ENCODE measurements around the gene ELFN2. TPM values are rescaled to one million over a fixed set of nuclear protein-coding genes. Genes with fewer than 3 reads are reported as not detected.

Gene ELFN2
- total RNA-seq, 6 experiments from 2014 or later, result 1.2 to 5.8 (median 1.4) TPM

DNA sequence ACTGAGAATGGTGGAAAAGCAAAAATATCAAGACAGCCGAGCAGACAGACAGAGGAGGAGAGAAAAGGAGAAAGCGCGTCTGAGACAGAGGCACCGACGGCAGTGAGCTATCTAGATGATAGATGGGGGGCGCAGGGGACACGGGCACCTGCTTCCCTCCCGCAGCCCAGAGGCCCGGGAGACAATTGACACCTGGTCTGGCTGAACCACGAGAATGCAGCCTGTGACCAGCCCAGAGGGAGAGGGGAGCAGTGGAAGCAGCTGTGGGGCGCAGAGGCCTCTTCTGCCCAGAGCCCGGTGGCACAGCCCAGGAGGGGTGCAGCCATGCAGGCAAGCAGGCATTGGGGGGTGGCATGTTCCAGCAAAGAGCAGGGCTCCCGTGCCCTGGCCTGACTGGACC, 48.2 kb downstream of the ELFN2 start:
- H3K4me1 Mint-ChIP-seq (ENCODE audit: low read depth), result peaks cover 5% of the 10 kb centered on the region; the same call in 1 of the 2 replicates
- no peaks in the 10 kb centered on the region; the same call in 1 of the 2 replicates for H3K36me3 Mint-ChIP-seq (ENCODE audit: low read depth)
- TF ChIP-seq, protein P1, sequence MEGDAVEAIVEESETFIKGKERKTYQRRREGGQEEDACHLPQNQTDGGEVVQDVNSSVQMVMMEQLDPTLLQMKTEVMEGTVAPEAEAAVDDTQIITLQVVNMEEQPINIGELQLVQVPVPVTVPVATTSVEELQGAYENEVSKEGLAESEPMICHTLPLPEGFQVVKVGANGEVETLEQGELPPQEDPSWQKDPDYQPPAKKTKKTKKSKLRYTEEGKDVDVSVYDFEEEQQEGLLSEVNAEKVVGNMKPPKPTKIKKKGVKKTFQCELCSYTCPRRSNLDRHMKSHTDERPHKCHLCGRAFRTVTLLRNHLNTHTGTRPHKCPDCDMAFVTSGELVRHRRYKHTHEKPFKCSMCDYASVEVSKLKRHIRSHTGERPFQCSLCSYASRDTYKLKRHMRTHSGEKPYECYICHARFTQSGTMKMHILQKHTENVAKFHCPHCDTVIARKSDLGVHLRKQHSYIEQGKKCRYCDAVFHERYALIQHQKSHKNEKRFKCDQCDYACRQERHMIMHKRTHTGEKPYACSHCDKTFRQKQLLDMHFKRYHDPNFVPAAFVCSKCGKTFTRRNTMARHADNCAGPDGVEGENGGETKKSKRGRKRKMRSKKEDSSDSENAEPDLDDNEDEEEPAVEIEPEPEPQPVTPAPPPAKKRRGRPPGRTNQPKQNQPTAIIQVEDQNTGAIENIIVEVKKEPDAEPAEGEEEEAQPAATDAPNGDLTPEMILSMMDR (IDR thresholded peaks at IDR 0.05), result no peak
- H3K9me3 Mint-ChIP-seq, result no peaks in the 10 kb centered on the region
- H3K27ac Mint-ChIP-seq, result no peak overlapping the region
- peaks cover 20% of the 10 kb centered on the region for H3K27me3 Mint-ChIP-seq (ENCODE audit: insufficient read depth)
- no peak for DNase-seq
- H3K4me3 Mint-ChIP-seq, result no peak overlapping the region

DNA sequence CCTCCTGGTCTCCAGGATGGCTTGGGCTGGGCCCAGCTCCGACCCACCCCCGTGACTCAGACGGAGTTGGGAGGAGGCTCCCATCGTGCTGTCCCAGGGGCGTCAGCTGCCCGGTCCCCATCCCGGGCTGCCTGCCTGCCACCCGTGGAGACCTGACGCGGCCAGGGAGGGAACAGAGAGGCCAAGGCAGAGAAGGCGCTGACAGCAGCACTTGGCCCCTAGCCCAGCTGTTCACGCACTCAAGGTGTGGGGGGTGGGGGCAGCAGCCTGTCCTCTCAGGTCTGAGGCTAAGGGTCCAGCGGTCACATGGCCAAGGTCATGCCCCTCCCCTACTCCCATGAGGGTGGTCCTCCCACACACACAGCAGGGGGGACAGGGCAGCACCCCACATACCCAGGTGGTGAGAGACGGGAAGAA, 48.6 kb downstream of the ELFN2 start:
- no peak for DNase-seq
- TF ChIP-seq, protein P1 (IDR thresholded peaks at IDR 0.05), result no peak
- peaks cover 5% of the 10 kb centered on the region; the same call in 1 of the 2 replicates for H3K4me1 Mint-ChIP-seq (ENCODE audit: low read depth)
- no peak overlapping the region for H3K4me3 Mint-ChIP-seq
- H3K9me3 Mint-ChIP-seq, result no peaks in the 10 kb centered on the region
- H3K27me3 Mint-ChIP-seq (ENCODE audit: insufficient read depth), result peaks cover 22% of the 10 kb centered on the region
- no peaks in the 10 kb centered on the region; the same call in 1 of the 2 replicates for H3K36me3 Mint-ChIP-seq (ENCODE audit: low read depth)
- H3K27ac Mint-ChIP-seq, result no peak overlapping the region

DNA sequence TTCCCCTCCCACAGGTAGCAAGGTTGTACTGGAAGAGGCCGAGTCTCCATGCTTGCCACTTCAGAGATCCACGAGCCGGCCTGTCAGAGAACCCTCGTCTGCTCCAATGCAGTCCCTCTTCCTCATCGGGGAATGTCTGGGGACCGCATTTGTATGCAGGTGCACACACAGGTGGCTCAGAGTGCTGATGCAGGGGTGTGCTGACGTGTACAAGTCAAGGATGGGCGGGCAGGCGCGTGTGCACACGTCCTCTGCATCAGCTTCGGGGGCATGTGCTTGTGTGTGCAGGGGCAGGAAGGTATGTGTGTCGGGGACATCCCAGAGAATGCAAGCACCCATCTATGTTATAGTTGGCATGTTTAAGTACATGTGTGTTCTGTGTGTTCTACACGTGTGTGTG, 49.4 kb downstream of the ELFN2 start:
- TF ChIP-seq, protein P1 (IDR thresholded peaks at IDR 0.05), result no peak
- H3K27me3 Mint-ChIP-seq (ENCODE audit: insufficient read depth), result peaks cover 20% of the 10 kb centered on the region
- peaks cover 5% of the 10 kb centered on the region; the same call in 1 of the 2 replicates for H3K4me1 Mint-ChIP-seq (ENCODE audit: low read depth)
- no peak overlapping the region for H3K4me3 Mint-ChIP-seq
- no peaks in the 10 kb centered on the region for H3K9me3 Mint-ChIP-seq
- no peaks in the 10 kb centered on the region; the same call in 1 of the 2 replicates for H3K36me3 Mint-ChIP-seq (ENCODE audit: low read depth)
- H3K27ac Mint-ChIP-seq, result no peak overlapping the region
- DNase-seq, result no peak

DNA sequence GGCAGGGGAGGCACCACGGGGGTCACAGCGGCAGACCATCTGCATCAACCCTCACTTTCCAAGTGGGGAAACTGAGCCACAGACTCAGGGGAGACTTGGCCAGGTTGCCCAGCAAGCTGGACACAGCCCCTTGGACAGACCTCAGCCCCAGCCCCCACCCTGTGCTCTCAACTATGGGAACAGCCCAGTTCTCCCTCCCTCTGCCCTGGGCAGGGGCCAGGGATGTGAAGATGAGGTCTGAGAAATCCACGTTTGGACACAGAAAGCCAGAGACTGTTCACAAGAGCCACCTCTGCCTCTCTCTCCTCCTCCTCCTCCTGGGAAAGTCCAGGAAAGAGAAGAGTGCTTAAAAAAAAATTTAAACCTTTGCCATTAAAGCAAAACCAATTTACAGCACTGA, 50.1 kb downstream of the ELFN2 start:
- Mint-ChIP-seq H3K27me3 (ENCODE audit: insufficient read depth) (peaks cover 20% of the 10 kb centered on the region), H3K36me3 (ENCODE audit: low read depth) (no peaks in the 10 kb centered on the region; the same call in 1 of the 2 replicates), H3K4me3 (no peak overlapping the region), H3K4me1 (ENCODE audit: low read depth) (peaks cover 5% of the 10 kb centered on the region; the same call in 1 of the 2 replicates), H3K27ac (no peak overlapping the region), H3K9me3 (no peaks in the 10 kb centered on the region)
- no peak for DNase-seq
- TF ChIP-seq, protein P1 (IDR thresholded peaks at IDR 0.05), result no peak

DNA sequence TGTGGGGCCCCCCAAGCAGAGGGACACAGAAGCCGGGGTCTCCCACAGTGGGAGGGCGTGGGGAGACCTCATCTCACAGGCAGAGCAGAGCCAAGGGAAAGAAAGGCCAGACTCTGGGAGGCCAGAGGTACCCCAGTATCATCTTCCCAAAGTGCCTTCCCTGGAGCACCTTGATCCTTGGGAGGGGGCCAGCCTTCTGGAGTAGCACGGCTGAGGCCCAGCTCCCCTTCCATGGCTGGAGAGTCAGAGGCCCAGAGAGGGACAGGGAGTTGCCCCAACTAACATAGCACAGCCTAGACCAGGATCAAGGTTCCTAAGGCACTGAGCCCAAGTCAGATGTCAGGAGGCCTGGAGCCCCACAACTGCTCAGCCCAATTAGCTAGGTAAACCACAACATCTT, 50.6 kb downstream of the ELFN2 start:
- Mint-ChIP-seq H3K27me3 (ENCODE audit: insufficient read depth) (peaks cover 20% of the 10 kb centered on the region), H3K27ac (no peak overlapping the region), H3K9me3 (no peaks in the 10 kb centered on the region), H3K36me3 (ENCODE audit: low read depth) (no peaks in the 10 kb centered on the region; the same call in 1 of the 2 replicates), H3K4me1 (ENCODE audit: low read depth) (peaks cover 5% of the 10 kb centered on the region; the same call in 1 of the 2 replicates), H3K4me3 (no peak overlapping the region)
- no peak for DNase-seq
- TF ChIP-seq, protein P1 (IDR thresholded peaks at IDR 0.05), result no peak
